HG03159 (cell line): ENCODE data around the gene IPO9.
"Not testable (repeated sequence)": the region's sequence is repeated elsewhere in the genome, so short reads cannot be mapped to it uniquely, and the experiment has no call there.

Source experiments
- ATAC-seq: cut with Tn5 transposase; IDR thresholded peaks from one replicate; pipeline ENCODE4 v1.9.1; 2021; ENCODE audit warnings: mild to moderate bottlenecking, moderate library complexity; ENCODE audit not compliant: unreplicated experiment

Gene IPO9

DNA sequence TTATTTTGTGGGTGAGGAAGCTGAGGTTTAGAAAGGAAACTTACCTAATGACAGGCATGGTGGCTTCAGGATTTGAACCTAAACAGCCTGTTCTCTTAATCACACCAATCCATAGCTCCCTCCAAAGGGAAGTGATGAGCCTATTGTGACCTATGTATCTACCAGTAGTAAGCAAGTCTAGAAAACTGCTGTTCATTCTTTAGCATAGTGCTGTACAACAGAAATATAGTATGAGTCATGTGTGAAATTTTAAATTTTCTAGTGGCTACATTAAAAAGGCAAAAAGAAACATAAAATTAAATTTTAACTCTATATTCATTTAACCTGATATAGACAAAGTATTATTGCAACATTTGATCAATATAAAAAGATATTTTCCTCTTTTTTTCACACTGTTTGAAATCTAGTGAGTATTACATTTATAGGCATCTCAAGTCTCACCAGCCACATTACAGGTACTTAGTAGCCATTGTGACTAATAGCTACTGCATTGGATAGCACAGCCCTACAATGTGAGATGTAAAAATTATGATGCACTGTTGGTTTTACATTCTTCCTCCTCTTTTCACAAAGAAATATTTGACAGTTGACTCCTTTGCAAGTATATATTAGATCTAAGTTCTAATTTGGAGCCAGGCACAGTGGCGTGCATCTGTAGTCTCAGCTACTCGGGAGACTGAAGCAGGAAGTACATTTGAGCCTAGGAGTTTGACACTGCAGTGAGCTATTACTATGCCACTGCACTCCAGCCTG is 16.6 kb downstream of the IPO9 start:
- ATAC-seq: no peak

DNA sequence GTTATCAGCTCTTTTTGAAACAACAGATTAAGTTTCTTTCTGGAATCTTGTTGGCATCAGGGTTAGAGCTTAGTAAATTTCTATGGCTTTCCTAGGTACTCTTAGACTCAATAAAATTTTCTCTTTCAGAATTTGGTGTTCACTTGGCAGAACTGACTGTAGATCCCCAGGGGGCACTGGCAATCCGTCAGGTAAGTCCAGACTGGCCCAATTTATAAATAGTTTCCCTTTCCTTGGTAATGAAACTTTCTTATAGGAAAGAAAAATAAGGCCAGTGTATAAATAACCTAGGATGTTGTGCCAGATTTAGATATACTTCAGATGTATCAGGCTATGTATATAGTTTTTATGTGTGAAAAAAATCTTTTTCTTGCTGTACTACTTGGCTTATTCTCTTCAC is 18.2 kb downstream of the IPO9 start:
- ATAC-seq: no peak

DNA sequence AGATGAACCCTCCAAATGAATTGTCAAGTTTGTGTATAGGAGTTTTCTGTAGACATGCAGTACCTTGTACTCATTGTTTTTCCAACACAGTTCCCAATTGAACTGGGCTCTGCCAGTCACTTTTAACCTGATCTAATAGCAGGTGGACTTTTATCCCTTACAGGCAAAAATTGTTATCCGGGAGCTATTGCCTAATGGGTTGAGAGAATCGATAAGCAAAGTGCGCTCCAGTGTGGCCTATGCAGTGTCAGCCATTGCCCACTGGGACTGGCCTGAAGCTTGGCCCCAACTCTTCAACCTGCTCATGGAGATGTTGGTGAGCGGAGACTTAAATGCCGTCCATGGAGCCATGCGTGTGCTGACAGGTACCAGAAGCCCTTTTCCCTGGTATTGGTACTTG is 19.3 kb downstream of the IPO9 start:
- ATAC-seq: no peak

DNA sequence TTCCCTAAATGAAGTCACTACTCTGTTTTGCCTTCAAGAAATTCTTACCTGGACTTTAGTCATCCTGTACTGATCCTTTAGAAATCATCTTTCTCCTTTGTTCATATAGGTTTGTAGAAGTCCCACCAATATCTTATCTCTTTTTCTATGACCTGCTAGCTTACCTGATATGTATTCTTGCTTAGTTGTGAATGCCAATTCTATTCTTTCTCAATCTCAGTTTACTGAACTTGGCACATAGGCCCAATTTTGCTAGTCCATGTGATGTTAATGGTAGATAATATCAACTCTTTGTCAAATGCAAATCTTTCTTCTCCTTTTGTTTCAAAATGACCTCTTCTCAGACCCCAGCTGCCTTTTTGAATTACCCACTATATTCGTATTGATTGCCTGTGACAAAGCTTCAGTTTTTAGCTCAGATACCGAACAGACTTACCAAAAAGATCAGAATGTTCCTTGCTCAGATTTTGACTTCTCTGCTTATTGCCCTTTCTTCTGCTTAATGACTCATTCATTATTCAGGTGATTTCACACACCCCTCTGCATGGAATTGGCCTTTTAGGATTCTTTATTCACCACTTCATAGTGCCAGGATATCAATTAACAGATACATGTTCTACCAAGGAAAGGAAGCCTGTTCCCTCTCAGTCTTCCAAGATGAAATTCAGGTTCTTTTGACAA is 20.6 kb downstream of the IPO9 start:
- no peak for ATAC-seq

DNA sequence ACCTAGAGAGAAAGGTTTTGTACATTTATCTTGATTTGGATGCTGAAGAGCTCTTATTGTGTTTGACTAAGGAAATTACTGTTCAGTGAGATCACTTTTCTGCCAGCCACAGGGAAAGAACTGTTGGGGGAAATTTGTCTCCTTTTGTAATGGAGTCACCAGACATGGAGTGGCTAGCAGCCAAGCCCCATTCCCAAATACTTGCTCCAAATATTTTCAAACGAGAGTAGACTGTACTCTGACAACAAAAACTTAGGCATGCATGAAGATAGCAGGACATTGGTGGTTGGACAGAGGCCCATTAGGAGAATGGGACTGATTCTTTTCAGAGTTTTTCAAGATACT is 21.1 kb downstream of the IPO9 start:
- no peak for ATAC-seq

DNA sequence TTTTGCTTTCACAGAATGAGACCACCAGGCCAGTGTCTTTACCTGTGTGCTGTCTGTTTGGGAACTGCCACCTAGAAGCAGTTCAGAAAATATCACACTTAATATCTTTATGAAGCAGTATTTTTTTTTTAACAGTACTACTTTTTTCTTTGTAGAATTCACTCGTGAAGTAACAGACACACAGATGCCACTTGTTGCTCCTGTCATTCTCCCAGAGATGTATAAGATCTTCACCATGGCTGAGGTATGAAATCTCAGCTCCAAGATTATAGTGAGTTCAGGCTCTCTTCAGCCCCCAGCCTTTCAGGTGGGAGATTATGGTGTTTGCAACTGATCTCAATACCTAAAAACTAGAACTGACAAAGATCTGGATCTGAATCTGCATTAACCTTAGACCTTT is 23.0 kb downstream of the IPO9 start:
- ATAC-seq: no peak

DNA sequence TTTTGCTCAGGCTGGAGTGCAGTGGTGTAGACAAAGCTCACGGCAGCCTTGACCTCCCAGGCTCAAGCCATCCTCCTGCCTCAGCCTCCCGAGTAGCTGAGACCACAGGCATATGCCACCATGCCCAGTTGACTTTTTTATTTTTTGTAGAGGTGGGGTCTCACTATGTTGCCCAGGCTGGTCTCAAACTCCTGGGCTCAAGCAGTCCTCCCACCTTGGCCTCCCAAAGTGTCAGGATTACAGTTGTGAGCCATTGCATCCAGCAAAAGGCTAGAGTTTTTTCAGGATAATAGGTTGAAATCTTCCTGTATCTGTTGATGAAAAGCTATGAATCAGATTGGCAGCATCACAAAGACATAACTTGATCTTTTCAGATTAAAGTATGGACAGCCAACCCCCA is 27.8 kb downstream of the IPO9 start:
- ATAC-seq: not testable (repeated sequence)

DNA sequence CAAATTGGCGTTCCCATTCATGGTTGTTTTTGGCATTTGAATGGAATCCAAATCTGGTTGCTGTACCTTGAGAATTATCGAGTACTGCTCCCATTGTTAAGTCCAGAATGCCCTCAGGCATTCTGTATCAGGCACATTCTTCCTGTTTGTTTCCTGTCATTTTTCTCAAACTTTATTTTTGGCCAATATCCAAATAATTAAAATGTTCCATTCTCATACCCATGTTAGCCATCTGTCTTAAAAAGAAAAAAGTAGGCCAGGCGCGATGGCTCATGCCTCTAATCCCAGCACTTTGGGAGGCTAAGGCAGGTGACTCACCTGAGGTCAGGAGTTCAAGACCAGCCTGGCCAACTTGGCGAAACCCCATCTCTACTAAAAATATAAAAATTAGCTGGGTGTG is 30.5 kb downstream of the IPO9 start:
- ATAC-seq: no peak

DNA sequence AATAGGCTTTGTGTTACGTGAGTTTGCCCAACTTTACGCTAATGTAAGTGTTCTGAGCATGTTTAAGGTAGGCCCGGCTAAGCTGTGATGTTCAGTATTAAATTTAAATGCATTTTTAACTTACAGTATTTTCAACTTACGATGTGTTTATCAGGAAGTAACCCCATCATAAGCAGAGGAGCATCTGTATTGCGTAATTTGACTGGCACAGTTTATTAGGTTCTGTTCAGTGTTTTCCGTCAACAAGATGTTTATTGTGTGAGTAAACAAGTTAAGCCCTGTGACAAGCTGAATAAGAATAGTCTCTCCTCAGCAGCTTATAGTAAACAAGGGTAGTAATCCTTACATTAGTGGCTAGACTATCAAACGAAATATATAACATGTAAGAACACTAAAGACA is 32.5 kb downstream of the IPO9 start:
- no peak for ATAC-seq

DNA sequence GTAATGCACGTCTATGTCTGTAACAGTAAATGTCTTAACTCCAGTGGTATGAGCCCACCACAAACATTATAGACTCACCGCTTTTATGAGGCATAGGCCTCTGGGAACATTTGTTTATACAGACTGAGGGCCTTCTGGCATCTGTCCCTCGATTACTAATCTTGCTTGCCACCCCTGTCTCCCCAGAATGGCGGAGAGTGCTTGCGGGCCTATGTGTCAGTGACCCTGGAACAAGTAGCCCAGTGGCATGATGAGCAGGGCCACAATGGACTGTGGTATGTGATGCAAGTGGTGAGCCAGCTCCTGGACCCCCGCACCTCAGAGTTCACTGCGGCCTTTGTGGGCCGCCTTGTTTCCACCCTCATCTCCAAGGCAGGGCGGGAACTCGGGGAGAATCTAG is 41.4 kb downstream of the IPO9 start:
- ATAC-seq: no peak

DNA sequence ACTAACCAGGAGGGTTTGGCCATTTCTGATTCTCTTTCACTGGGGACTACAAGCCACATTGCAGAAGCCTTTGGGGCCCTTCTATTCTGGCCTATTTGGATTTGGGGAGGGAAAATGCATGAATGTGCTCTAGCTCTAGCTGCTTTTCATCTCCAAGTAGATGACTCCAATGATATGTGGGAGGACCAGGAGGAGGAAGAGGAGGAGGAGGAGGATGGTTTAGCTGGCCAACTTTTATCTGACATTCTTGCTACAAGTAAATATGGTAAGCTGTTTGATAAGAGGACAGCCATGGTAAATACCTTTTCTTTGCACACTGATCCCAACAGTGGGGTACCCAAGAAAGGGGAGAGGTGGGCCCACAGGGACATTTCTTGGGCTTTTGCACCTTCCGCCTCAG is 45.7 kb downstream of the IPO9 start:
- ATAC-seq: no peak

DNA sequence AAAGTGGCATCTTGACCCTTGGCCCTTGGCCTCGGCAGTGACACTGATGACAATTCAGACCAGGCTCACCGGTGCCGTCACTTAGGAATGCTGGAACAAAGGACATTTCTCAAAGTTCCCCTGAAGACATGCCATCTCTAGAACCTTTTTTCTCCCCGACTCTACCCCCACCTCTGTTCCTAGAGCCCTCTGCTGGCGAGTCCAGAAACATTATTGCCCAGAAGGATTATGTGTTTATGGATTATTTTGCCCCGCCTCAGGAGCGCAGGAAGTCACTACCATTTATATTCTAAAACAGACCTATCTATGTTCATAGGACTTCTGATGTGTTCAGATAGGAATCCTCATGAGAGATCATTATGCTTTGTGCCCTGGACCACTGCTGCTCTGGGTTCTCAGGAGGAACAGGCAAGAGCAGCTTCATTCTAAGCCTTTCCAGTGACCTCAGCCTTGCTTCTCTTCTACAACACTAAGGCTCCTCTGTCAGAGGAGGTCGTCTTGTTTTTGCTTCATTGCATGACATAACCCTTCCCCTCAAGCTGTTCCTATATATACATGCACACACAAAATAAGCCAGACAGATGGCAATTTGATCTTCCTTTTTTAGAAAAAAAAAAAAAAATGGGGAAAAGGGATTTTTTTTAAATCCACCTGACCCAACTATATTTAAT is 47.3 kb downstream of the IPO9 start:
- no peak for ATAC-seq

DNA sequence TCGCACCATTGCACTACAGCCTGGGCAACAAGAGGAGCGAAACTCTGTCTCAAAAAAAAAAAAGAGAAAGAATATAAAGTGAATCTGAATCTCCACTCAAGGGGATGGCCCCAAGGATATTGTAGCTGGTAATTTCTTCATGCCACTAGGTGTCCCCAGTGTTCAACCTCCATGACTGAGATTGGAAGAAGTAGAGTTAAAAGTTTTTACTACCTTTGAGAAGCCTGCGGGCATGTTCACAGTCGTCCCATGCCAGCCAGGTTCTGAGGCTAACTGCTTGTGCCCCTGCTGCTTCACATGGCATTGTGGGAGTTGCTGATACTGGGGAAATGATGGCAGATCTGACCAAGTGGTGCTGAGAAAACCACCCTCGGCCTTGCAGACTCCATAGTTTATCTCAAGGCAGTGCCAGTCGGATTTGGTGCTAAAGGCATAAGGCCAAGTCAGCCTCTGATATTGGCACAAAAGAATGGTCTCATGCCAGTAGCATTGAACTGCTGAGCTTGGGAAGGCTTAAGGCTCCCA is 49.0 kb downstream of the IPO9 start:
- no peak for ATAC-seq

DNA sequence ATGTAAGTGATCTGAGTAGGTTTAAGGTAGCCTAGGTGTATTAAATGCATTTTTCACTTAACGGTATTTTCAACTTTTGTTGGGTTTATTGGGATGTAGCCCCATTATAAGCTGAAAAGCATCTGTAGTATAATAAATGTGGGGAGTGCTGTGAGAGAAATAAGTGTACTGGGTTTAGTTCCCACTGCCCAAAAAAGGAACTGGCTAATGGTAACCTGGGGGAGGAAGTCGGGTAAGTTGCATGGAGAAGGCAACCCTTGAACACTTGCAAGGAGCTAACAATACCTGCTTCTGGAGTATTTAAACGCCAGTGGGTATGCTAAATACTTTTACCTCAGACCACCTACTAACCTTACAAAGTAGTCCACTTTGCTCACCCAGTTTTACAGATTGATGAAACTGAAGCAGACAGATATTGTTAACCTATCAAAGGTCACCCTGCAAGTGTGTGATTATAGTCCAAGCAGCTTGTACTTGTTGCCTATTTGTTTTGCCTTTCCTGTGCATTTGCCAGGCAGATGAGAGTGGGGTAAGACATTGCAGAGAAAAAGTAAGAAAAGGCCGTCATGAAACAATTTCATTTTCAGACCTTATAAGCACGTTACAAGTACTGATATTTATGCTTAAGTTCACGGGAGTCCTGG is 52.1 kb downstream of the IPO9 start:
- ATAC-seq: no peak

DNA sequence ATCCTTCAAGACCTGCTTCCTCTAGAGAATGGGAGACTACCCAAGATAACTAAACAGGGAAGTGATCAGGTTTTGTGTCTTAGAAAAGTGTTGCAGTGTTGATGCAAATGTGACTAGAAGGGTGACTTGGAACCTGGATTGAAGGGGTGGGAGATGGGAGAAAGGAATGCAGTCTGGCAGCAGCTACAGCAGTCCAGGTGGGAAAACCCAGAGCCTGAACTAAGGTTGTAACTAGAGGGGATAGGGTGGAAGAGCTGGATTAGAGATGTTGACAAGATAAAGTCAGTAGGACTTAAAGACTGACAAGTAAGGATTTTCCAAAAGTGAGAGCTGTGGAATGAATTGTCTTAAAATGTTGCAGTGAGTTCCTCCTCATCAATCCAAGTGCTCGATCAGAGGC is 52.7 kb downstream of the IPO9 start:
- no peak for ATAC-seq

DNA sequence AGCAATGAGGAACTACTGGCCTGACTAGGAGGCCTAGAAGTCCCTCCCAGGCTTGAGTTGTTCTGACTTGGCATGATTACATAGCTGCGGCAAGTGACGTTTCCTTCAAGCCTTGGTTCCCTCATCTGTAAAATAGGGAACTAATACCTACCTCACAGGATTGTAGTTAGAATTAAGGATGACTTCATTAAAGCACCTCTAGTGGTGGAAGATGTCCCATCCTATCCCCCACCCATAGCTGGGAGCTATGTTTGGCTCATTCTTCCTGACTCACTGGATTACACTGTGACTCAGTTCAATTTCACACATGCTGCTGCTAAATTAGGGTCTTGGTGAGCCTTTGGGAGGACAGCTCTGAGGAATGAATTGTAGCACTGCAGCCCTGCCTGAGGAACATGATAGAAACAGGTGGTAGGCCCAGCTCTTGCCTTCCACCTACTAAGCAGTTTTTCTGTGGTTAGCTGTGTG is 53.7 kb downstream of the IPO9 start:
- no peak for ATAC-seq

DNA sequence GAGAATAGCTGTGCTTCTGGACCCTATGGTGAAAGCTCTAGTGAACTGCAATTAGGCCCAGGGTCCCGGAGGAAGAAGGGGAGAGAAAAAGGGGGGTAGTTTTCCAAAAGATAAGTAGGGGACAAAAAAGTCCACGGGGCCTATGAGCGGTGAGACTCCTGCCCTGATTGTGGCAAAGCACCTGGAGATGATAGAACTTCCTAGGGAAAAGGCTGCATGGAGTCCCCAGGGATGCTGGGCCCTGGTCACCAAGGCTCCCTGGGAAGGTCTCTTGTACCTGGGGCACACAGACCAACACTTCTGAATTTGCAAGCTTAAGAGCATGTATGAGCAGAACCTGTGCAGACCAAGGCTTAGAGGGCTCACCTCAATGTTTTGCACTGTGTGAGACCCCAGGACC is 54.3 kb downstream of the IPO9 start:
- no peak for ATAC-seq

DNA sequence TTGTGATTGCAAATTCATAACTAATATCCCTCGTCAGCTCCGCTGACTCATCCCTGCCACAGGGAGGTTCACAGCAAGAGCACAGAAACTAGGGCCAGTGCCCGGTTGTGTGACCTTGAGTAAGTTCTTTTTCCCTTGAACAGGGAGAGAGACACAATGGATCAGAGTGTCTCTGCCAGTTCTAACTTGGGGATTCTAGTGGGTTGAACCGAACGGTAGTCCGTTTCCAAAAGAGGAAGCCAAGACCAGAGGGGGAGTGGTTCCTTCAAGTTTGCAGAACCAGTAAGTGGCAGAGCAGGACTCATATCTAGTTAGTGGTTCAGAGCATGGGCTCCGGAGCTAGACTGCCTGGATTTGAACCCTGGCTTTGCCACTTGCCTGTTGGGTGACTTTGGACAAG is 54.8 kb downstream of the IPO9 start:
- ATAC-seq: no peak

DNA sequence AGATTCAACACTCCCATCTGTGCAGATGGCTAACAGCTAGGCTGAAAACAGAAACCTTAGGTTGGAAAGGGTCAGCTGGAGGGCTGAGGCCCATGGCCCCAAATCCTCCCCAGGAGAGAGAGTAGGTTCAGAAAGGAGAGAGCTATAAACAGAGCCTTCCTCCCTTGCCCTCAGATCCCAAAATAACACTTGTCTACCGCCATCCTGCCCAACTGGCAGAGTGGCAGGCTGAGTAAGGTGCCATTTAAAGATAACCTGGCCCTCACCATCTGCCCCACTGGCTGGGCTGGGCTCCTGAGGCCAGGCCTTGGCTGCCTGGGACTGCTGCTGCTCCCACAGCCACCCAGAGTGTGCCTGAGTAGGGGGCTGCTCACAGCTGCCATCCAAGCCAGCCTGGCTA is 55.5 kb downstream of the IPO9 start:
- ATAC-seq: no peak

DNA sequence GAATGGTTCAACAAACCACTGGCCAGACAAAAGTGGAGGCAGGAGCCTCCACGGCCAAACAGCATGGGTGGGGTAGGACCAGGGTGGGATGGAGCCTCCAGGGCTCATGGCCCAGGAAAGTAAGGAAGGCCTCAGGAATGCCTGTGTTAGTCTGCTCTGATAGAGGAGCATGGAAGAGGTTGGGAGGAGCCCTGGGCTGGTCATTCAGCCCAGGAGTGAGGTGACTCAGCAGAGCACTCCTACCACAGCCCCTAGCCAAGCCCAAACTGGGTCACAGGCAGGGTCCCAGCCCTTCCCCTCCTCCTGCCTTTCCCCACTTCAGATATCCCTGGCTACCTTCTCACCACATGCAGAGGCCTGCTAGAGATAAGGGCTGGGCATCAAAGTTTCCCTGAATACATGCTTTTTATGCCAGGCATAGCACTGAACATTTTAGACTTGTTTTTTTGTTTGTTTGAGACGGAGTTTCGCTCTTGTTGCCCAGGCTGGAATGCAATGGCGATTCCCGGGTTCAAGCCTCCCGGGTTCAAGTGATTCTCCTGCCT is 56.6 kb downstream of the IPO9 start:
- no peak for ATAC-seq
